Ramos (cell line): ENCODE data around the gene IMP3.

Experiments used
- in situ Hi-C: fragments of 300-500 bp; cut with MboI; formaldehyde crosslinking; loops from one replicate; pipeline ENCODE4 v1.14.3; 2022; ENCODE audit warnings: low sequenced_read_pairs; ENCODE audit not compliant: unreplicated experiment

Gene IMP3

DNA sequence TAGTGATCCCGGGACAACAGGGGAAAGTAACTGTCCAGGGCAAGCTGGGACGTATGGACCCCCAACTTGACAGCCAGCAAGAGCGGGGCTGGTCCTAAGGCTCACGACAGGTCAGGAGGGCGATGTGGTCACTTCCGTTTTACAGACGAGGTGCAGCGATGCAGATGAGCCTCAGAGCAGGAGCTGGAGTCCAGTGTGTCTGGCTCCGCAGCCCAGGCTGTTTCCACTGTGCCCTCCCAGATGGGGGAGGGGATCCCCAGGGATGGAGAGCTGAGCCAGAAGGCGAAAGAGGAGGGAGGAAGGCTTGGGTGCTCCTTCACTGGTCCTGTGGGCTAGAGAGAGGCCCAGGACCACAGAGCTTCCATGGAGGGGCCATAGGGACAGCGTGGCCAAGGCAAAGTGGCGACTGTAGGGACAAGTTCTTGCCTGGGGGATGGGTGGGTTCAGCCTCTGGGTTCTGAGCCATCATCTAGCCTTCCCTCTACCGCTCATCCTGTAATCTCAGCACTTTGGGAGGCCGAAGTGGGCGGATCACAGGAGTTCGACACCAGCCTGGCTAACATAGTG lies 13.4 kb upstream of the IMP3 start:
- in situ Hi-C loops, result no loop called here

DNA sequence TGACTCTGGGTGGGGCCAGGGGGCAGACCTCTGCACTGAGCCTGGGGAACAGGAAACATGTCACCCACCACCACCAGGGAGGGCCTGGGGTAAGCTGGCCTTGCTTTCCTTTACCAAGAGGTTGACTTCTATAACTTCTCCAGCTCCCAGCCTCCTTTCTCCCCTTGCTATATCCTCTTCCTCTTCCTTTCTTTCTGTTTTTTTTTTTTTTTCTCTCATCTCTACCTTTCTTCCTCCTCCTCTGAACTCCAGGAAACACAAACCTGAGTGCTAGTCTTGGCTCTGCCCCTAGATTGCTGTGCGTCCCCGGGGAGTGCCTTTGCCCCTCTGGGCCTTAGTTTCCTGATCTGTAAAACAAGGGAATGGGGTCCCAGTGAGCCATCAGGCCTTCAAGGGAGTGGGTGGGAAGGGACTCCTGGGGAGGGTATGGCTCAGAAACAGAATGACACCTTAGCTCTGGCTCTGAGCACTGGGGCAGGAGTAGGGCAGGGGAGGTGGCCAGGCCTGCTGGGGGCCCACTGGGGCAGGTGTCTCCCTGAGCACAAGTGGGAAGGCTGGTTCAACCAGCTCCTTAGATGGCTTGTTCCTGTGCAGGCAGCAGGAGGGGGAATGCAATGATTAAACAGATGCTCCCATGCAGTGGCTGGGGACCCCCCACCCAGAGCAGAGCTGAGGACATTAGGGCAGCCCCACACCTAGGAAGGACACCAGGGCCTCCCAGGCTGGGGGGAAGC lies 12.0 kb upstream of the IMP3 start:
- in situ Hi-C loops, result no loop called here

DNA sequence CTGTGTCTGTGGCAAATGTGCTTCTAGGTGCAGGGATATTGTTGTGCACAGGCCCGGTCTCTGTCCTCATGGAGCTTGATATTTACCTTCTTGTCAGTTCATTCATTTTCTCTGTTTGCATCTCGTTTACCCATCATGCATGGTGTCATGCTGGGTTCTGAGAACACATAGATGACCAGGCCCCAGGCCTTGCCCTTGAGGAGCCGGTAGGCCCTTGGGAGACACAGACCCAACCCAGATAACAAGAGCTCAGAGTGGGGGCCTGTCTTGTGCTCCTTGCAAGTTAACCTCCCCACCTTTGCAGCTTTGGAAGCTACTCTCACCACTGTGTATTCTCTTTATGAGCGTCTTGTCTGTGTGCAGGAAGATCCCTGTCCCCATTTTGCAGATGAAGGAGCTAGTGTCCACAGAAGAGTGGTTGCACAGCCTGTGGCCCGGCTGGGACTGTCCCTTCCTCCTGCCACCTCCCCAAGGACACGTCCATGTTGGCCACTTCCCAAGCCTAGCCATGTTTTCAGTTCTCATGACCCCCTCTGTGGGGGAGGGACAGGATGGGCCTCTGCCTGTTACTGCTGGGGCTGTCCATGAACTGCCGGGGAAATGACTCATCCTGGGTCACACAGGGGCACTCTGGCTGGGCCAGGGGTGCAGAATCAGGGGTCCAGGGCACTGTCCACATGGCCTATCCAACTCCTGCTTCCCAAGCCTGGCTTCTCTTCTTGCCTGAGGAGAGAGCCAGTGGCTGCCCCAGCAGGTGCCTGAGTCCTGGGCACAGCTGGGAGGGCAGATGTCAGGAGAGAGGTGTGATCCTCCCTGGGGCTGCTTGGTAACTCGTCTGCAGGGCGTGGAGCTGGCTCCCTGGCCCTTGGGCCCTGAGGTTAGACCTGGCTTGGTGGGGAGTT lies 11.1 kb upstream of the IMP3 start:
- in situ Hi-C loops, result no loop called here

DNA sequence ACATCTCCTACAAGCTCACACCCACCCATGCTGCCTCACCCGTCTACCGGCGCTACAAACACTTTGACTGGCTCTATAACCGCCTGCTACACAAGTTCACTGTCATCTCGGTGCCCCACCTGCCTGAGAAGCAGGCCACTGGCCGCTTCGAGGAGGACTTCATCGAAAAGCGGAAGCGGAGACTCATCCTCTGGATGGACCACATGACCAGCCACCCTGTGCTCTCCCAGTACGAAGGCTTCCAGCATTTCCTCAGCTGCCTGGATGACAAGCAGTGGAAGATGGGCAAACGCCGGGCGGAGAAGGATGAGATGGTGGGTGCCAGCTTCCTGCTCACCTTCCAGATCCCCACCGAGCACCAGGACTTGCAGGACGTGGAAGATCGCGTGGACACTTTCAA lies 9.8 kb upstream of the IMP3 start:
- in situ Hi-C loops, result loop anchor here (25.0 kb wide), 1 partner anchor 288 kb away; the partner anchor contains the start of gene MAN2C1

DNA sequence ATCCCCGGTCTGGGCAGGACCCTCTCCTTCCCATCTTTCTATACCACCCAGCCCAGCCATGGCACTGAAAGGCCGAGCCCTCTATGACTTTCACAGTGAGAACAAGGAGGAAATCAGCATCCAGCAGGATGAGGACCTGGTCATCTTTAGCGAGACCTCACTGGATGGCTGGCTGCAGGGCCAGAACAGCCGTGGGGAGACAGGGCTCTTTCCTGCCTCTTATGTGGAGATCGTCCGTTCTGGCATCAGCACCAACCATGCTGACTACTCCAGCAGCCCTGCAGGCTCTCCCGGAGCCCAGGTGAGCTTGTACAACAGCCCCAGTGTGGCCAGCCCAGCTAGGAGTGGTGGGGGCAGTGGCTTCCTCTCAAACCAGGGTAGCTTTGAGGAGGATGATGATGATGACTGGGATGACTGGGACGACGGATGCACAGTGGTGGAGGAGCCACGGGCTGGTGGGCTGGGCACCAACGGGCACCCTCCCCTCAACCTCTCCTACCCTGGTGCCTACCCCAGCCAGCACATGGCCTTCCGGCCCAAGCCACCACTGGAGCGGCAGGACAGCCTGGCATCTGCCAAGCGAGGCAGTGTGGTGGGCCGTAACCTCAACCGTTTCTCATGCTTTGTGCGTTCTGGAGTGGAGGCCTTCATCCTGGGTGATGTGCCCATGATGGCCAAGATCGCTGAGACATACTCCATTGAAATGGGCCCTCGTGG lies 9.2 kb upstream of the IMP3 start:
- in situ Hi-C loops, result loop anchor here (25.0 kb wide), 1 partner anchor 287 kb away; the partner anchor contains the start of gene MAN2C1

DNA sequence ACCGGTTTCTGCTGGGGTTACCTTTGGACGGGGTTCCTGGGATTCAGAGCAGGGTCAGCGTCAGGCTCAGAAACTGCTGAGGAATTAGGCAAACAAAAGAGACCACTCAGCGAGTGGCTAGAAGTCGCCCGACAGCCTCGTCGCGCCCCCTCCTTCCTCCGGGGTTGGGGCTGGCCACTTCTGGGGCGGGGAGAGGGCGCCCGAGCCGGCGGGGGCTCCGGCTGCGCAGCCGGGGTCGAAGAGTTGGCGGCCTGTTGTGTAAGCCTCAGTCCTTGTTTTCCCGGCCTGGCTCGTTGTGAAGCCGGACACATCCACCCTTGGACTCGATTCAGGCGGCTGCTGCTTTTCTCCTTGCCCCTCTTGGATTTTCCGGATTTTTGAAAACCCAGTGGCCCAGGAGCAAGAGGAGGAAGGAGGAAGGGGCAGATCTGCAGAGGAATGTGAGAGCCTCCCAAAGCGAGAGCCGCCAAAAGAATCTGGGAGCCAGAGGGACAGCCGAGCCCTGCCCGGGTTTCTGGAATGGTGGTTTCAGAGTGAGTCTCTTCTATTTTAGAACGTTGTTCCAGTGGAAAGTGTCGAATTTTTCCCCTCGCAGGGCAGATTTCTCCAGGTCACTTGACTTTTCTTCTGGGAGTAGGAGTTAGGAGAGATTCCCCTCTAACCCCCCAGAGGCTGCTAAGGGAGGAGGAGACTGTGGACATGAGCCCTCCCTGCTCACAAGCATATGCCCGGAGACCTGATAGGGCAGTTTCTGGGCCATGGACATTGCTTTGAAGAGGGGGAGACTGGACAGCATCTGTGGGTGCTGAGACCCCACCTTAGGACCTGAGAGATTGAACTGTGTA lies 8.4 kb upstream of the IMP3 start:
- in situ Hi-C loops, result loop anchor here (25.0 kb wide), 1 partner anchor 286 kb away; the partner anchor contains the start of gene MAN2C1

DNA sequence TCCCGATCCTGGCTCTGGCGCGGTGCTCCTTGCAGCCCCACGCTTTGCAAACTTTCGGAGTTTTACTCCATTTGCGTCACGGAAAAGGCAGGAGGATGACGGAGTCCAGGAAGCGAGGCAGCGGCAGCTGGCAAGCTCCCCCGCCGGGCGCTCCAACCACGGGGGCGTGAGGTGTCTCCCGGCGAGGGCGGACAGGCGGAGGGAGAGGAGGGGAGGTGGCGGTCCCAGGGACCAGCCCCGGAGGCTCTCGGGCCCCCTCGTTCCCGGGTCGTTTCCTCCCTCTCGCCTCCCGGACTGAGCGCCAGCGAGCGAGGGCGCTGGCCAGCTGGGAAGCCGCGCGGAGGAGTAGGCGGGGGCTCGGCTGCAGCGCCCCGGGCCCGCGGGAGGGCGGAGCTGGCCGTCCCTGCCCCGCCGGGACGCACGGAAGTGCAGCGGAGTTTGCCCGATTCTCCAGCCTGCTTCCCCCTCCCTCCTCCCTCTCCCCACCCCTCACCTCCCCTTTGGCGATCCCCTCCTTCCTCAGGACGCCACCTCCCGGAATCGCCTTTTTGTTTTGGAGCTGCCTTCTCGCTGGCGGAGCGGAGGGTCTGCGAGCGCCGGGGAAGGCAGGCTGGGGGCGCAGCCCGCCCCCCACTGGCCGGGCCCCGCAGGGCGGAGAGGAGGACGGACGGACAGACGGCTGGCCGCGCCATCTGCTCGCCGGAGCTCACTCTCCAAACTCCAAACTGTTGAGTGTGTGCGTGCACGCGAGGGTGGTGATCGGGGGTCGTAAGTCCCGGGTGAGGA lies 7.5 kb upstream of the IMP3 start, which contains the start of gene SNX33:
SNX33 (plus strand) TSS at position 543 of the 786 bp plus-strand sequence. CDS start 1,191 bp downstream, outside the sequence.
- in situ Hi-C loops, result loop anchor here (25.0 kb wide), 1 partner anchor 285 kb away; the partner anchor contains the start of gene MAN2C1

DNA sequence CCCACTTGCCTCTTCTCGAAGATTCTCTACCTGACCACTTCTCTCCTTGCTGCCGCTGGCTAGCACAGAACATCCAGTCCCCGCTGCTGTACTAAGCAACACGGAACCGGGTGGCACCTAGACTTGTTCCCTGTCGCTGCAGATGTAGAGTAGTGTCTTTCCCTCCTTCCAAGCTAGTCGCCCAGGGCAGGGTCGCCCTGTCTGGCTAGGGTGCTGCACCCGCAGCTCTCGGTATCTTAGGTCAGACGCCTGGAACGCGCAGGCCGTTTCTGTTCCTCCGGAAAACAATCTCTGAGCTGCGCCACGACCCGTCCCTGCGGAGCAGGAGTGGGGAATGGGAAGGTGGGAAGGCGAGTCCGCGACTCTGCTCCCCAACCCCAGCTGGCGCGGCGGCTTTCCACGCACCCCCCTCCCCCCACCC lies 6.9 kb upstream of the IMP3 start:
- in situ Hi-C loops, result loop anchor here (25.0 kb wide), 1 partner anchor 285 kb away; the partner anchor contains the start of gene MAN2C1

DNA sequence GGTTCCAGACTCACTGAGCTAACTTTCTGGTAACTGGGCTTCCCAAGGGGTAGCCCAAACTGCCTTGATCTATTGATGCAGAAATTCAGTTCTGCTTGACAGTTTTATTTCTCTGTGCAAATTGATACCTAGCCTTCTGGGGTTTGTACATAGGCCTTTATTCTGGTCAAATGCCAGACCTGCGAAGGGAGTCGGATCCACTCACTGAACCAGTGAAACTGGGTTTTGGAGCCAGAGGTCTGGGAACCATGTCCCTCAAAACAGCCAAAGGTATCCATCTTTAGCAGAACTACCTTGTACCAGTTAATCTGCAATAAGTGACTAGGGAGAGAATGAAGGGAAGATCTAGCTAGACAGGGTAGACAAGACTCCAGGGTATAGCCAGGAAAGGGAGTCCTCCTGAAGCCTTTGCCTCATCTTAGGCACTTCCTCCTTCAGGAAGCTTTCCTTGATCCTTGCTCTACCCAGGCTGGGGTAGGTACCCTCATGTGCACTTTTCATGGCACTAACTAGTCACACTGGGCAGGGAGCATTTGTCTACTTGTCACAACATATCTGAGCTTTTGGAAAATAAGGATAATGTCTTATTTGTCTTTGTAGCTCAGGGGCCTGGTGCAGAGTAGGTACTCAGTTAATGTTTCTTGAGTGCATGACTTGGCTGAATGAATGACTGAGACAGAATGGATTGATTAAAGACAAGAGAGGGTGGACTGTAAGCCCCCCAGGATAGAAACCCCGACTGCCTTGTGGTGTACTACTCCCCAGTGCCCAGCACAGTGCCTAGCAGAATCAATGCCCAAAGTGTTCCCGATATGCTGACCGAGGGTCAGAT lies 6.3 kb upstream of the IMP3 start:
- in situ Hi-C loops, result loop anchor here (25.0 kb wide), 1 partner anchor 284 kb away; the partner anchor contains the start of gene MAN2C1

DNA sequence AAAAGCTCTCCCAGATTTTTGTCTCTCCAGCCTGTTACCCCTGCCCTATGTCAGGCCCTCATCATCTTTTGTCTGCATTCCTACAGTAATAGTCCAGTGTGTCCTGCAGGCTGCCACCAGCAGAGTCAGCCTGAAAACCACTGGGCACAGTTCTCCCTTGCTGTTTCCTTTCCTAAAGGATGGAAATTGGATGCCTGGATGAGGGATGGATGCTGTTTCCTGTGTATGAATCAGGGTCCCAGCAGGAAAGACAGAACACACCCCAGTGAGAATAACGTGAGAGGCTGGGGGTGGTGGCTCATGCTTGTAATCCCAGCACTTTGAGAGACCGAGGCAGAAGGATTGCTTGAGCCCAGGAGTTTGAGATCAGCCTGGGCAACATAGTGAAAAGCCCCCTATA lies 4.4 kb upstream of the IMP3 start:
- in situ Hi-C loops, result loop anchor here (25.0 kb wide), 1 partner anchor 282 kb away; the partner anchor contains the start of gene MAN2C1

DNA sequence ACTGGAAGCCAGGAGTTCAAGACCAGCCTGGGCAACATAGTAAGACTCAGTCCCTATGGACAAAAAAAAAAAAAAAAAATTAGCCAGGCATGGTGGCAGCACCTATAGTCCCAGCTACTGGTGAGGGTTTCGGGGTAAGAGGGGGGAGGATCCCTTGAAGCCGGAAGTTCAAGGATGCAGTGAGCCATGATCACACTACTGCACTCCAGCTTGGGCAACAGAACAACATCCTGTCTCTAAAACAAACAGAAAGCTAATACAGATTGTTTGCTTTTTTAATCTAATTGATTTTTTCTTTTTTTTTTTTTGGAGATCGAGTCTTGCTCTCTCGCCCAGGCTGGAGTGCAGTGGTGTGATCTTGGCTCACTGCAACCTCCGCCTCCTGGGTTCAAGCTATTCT lies 1.6 kb upstream of the IMP3 start:
- in situ Hi-C loops, result loop anchor here (25.0 kb wide), 1 partner anchor 279 kb away; the partner anchor contains the start of gene MAN2C1

DNA sequence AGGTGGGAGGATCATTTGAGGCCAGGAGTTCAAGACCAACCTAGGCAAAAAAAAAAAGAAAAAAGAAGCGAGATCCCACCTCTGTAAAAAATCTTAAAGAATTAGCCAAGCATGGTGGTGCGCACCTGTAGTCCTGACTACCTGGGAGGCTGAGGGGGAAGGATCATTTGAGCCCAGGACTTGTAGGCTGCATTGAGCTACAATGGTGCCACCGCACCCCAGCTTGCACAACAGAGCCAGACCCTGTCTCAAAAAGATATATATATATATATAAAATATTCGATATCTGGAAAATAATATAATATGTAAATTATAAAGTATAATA lies 1.1 kb upstream of the IMP3 start:
- in situ Hi-C loops, result loop anchor here (25.0 kb wide), 1 partner anchor 279 kb away; the partner anchor contains the start of gene MAN2C1

DNA sequence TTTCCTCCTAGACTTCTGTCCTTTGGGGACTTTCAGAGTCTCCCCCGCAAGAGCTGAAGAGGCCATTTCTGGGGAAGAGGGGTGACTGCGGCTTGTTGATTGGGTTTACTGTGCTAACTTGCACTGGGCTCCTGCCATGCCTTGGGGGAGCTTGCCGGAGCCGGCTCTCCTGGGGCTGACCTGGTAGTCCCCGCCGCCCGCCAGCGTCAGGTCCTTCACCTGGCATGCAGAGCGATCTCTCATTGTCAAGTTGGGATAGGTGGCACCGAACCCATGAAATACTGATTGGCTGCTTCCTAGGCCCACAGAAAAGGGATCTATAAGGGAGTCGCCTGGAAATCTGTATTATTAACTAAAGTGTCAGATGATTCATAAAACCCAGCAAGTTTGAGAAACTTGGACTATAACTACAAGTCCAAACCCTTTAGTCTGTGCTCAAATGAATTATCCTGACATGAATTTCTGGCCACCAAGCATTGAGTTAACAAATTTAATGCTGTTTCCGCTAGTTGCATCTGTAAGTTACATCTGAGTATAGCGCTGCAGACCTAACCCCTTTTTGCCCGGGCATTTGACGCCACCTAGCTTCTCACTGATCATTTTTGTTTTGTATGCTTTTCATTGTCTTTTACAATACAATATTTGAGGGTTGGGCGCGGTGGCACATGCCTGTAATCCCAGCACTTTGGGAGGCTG lies 607 bp upstream of the IMP3 start:
- in situ Hi-C loops, result loop anchor here (25.0 kb wide), 1 partner anchor 278 kb away; the partner anchor contains the start of gene MAN2C1

DNA sequence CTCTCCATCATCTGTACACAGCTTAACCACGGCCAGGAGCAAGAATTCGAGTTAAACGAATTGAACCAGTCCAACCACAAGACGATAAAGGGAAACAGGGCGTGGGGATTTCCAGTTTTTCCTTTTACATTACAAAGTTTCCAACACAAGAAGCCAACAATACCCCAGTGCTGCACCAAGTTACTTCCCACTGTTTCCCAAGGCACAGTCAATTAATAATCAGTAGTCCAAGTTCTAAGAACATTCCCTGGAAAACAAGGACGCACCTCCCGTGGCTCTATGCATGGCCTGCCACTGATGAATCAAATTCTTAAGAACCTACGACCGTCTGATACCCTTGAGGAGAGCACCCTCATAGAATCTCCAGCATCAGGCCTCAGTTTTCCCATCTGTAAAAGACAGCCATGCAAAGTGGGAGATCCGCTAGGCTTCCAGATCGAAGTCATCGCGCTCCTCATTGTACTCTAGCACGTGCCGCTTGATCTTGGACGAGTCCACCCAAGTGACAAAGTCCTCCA lies 774 bp downstream of the IMP3 start:
- in situ Hi-C loops, result loop anchor here (25.0 kb wide), 1 partner anchor 277 kb away; the partner anchor contains the start of gene MAN2C1

DNA sequence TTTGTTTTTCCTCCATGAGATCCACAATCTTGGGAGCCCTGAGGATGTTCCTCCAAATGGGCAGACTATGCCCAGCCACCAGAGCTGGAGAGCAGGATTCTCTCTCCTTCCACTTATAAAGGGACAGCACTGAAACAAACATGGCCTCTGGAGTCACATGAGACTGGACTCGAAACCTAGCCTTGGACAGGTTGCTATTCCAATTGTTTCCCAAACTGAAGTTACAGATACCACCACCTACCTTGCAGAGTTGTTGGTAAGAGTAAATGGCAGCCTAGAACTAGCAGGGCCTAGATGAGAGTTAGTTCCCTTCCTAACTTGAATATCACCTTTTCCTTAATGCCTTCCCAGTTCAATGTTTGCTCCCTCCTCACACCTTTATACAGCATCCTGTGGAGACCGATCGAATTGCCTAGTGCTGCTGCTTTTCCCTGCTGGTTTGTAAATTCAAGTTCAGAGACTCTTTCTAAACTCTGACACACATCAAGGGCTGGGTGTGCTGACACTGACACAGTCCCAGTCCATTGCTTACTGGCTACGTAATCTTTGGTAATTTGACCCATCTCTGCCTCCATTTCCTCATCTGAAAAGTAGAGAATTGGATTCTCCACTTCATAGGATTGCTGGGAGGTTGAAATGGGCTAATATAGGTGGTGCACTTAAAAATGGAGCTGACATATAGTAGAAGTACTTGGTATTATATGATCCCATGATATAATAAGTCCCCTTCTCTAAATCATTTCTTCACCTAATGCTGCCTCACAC lies 2.6 kb downstream of the IMP3 start:
- in situ Hi-C loops, result loop anchor here (25.0 kb wide), 1 partner anchor 275 kb away; the partner anchor contains the start of gene MAN2C1
